ENCODE measurements around the gene TGIF2. TPM values are rescaled to one million over a fixed set of nuclear protein-coding genes. Genes with fewer than 3 reads are reported as not detected.
"Not testable (repeated sequence)": the region's sequence is repeated elsewhere in the genome, so short reads cannot be mapped to it uniquely, and the experiment has no call there.

The TGIF2 gene
- total and polyA plus RNA-seq, 2 experiments from 2014 or later = 6.7 to 9.3 TPM

DNA sequence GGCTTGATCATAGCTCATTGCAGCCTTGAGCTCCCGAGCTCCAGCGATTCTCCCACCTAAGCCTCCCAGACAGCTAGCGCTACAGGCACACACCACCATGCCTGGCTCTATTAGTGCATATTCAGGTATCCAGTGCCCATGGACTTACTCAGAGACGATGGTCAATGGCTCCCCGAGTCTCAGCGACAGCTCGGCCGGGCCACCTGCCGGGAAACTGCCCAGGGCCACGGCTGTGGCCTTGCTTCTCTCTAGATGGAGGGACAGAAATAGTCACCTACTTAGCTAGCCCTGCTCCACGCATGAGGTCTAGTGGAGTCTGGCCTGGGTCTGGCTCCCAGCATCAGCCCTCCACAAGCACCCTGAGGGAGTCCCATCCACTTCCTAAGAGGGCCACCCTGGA, 60.9 kb downstream of the TGIF2 start:
- in situ Hi-C loops (cut with MboI) = no loop called here
- TF ChIP-seq EZH2 (IDR thresholded peaks at IDR 0.05; ENCODE audit: insufficient read depth, poor library complexity, severe bottlenecking) (no peak), EZH2phosphoT487 (IDR thresholded peaks at IDR 0.05; ENCODE audit: insufficient read depth, low read depth) (no peak)
- no peak overlapping the region for H3K9ac ChIP-seq
- no peaks in the 10 kb centered on the region for H3K79me2 ChIP-seq (ENCODE audit: insufficient read depth)
- no peaks in the 10 kb centered on the region for H3K4me1 ChIP-seq (ENCODE audit: insufficient read depth)
- H2AFZ ChIP-seq = no peak overlapping the region
- WGBS, 2 experiments (ENCODE audit: low coverage in 1 of 2, low lambda C conversion rate in 2 of 2, missing lambda C conversion rate in 2 of 2) = 87 to 92% methylated on average over 11 of the region's 11 CpGs
- H3K27me3 ChIP-seq (replicated peaks; ENCODE audit: insufficient read depth) = no peaks in the 10 kb centered on the region
- H3K4me3 ChIP-seq = no peak overlapping the region
- H3K9me2 ChIP-seq (ENCODE audit: insufficient read depth) = no peaks in the 10 kb centered on the region
- no peaks in the 10 kb centered on the region for H3K36me3 ChIP-seq (ENCODE audit: low read depth)
- no peaks in the 10 kb centered on the region for H4K20me1 ChIP-seq (ENCODE audit: insufficient read depth)
- no peak overlapping the region for H3K27ac ChIP-seq
- DNase-seq = no peak
- H3F3A ChIP-seq (ENCODE audit: insufficient read depth) = no peaks in the 10 kb centered on the region
- no peak overlapping the region for H3K4me2 ChIP-seq (ENCODE audit: unreplicated experiment)
- no peaks in the 10 kb centered on the region for H3K9me3 ChIP-seq (ENCODE audit: low read depth)

- H3K9me2 ChIP-seq (ENCODE audit: insufficient read depth); H3K36me3 ChIP-seq (ENCODE audit: low read depth); H4K20me1 ChIP-seq (ENCODE audit: insufficient read depth); H3K27ac ChIP-seq; H3K79me2 ChIP-seq (ENCODE audit: insufficient read depth); H3K4me1 ChIP-seq (ENCODE audit: insufficient read depth); H2AFZ ChIP-seq; H3K9ac ChIP-seq; H3K27me3 ChIP-seq (replicated peaks; ENCODE audit: insufficient read depth); in situ Hi-C loops (cut with MboI); H3K4me3 ChIP-seq; H3K9me3 ChIP-seq (ENCODE audit: low read depth); H3K4me2 ChIP-seq (ENCODE audit: unreplicated experiment); H3F3A ChIP-seq (ENCODE audit: insufficient read depth); DNase-seq: not testable (repeated sequence)
- 85 to 89% methylated on average over 12 of the region's 12 CpGs for WGBS, 2 experiments (ENCODE audit: low coverage in 1 of 2, low lambda C conversion rate in 2 of 2, missing lambda C conversion rate in 2 of 2)
Measured at GRCh38 chr20:36638876-36639400, 65.5 kb downstream of the TGIF2 start.

DNA sequence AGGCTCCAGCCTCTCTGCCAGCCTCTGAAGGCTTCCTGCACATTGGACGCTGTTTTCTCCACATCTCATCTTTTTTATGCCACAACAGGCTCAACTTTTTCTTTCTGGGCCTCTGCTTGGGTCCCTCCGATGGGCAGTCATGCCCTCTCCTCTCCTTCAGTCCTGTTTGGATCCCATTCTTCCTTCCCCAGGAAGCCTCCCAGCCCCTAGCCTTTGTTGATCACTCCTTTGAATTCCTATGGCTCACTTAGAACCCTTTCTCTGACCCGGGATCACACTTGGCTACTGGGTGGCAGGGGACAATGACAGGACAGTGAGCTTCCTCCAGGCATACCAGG, 68.1 kb downstream of the TGIF2 start:
- H2AFZ ChIP-seq = no peak overlapping the region
- in situ Hi-C loops (cut with MboI) = no loop called here
- no peaks in the 10 kb centered on the region for H3F3A ChIP-seq (ENCODE audit: insufficient read depth)
- no peak overlapping the region for H3K9ac ChIP-seq
- no peaks in the 10 kb centered on the region for H3K79me2 ChIP-seq (ENCODE audit: insufficient read depth)
- no peak overlapping the region for H3K4me3 ChIP-seq
- H3K27me3 ChIP-seq (replicated peaks; ENCODE audit: insufficient read depth) = no peaks in the 10 kb centered on the region
- H3K27ac ChIP-seq = no peak overlapping the region
- 86% methylated on average over 3 of the region's 3 CpGs for WGBS, 2 experiments (ENCODE audit: low coverage in 1 of 2, low lambda C conversion rate in 2 of 2, missing lambda C conversion rate in 2 of 2)
- no peaks in the 10 kb centered on the region for H3K9me2 ChIP-seq (ENCODE audit: insufficient read depth)
- no peaks in the 10 kb centered on the region for H3K9me3 ChIP-seq (ENCODE audit: low read depth)
- no peak overlapping the region for H3K4me2 ChIP-seq (ENCODE audit: unreplicated experiment)
- no peaks in the 10 kb centered on the region for H3K4me1 ChIP-seq (ENCODE audit: insufficient read depth)
- no peaks in the 10 kb centered on the region for H4K20me1 ChIP-seq (ENCODE audit: insufficient read depth)
- H3K36me3 ChIP-seq (ENCODE audit: low read depth) = no peaks in the 10 kb centered on the region
- DNase-seq = no peak
- TF ChIP-seq EZH2 (IDR thresholded peaks at IDR 0.05; ENCODE audit: insufficient read depth, poor library complexity, severe bottlenecking) = no peak
- no peak for TF ChIP-seq EZH2phosphoT487 (IDR thresholded peaks at IDR 0.05; ENCODE audit: insufficient read depth, low read depth)

- in situ Hi-C loops (cut with MboI) = no loop called here
- Histone ChIP-seq H3K79me2 (ENCODE audit: insufficient read depth) (no peaks in the 10 kb centered on the region), H3K4me1 (ENCODE audit: insufficient read depth) (no peaks in the 10 kb centered on the region), H3F3A (ENCODE audit: insufficient read depth) (no peaks in the 10 kb centered on the region), H3K4me3 (no peak overlapping the region), H3K9ac (no peak overlapping the region), H3K9me3 (ENCODE audit: low read depth) (no peaks in the 10 kb centered on the region), H3K27ac (no peak overlapping the region), H2AFZ (no peak overlapping the region), H3K9me2 (ENCODE audit: insufficient read depth) (no peaks in the 10 kb centered on the region), H3K36me3 (ENCODE audit: low read depth) (no peaks in the 10 kb centered on the region), H3K4me2 (ENCODE audit: unreplicated experiment) (no peak overlapping the region), H3K27me3 (replicated peaks; ENCODE audit: insufficient read depth) (no peaks in the 10 kb centered on the region), H4K20me1 (ENCODE audit: insufficient read depth) (no peaks in the 10 kb centered on the region)
- TF ChIP-seq EZH2phosphoT487 (IDR thresholded peaks at IDR 0.05; ENCODE audit: insufficient read depth, low read depth) = no peak
- TF ChIP-seq EZH2 (IDR thresholded peaks at IDR 0.05; ENCODE audit: insufficient read depth, poor library complexity, severe bottlenecking) = no peak
- no peak for DNase-seq
- WGBS, 2 experiments (ENCODE audit: low coverage in 1 of 2, low lambda C conversion rate in 2 of 2, missing lambda C conversion rate in 2 of 2) = 86 to 89% methylated on average over 6 of the region's 6 CpGs
Measured at GRCh38 chr20:36642136-36642535, 68.7 kb downstream of the TGIF2 start.

Small RNAs within 50 kb of the gene (small RNA-seq; reads per million reads assigned to genes)
- gene RF00017 (ENCODE audit: low read depth, low replicate concordance) = not detected

Other genes with a start within 250 kb of the TGIF2 start
- 134 and 172 TPM in 2 replicates for gene MYL9, start 32.1 kb upstream of the TGIF2 start, total RNA-seq (2014; rRNA removed; shearing (Covaris generic))
- gene MYL9, start 32.1 kb upstream of the TGIF2 start, polyA plus RNA-seq (2016; fragmentation: Nextera tagmentation; extraction: Ambion mirVana) = 681 and 706 TPM in 2 replicates
- 115 and 134 TPM in 2 replicates for gene RAB5IF, start 32.2 kb downstream of the TGIF2 start, total RNA-seq (2014; rRNA removed; shearing (Covaris generic))
- 165 and 171 TPM in 2 replicates for gene RAB5IF, start 32.2 kb downstream of the TGIF2 start, polyA plus RNA-seq (2016; fragmentation: Nextera tagmentation; extraction: Ambion mirVana)
- not detected in 2 replicates for gene SLA2, start 72.6 kb downstream of the TGIF2 start, total RNA-seq (2014; rRNA removed; shearing (Covaris generic))
- gene SLA2, start 72.6 kb downstream of the TGIF2 start, polyA plus RNA-seq (2016; fragmentation: Nextera tagmentation; extraction: Ambion mirVana) = not detected in 2 replicates
- gene NDRG3, start 172.5 kb downstream of the TGIF2 start, total RNA-seq (2014; rRNA removed; shearing (Covaris generic)) = 19.8 and 20.2 TPM in 2 replicates
- gene NDRG3, start 172.5 kb downstream of the TGIF2 start, polyA plus RNA-seq (2016; fragmentation: Nextera tagmentation; extraction: Ambion mirVana) = 23.3 and 26.6 TPM in 2 replicates
- 13.0 and 18.3 TPM in 2 replicates for gene DSN1, start 200.2 kb downstream of the TGIF2 start, total RNA-seq (2014; rRNA removed; shearing (Covaris generic))
- gene DSN1, start 200.2 kb downstream of the TGIF2 start, polyA plus RNA-seq (2016; fragmentation: Nextera tagmentation; extraction: Ambion mirVana) = 15.6 and 16.3 TPM in 2 replicates

Measured in GM23248 (cell line).